ENCODE results near the gene PTPRM. TPM values are rescaled to one million over a fixed set of nuclear protein-coding genes. Genes with fewer than 3 reads are reported as not detected.

Gene PTPRM
- total RNA-seq, 1 donor from 2014 or later: 131 TPM

- no peak overlapping the region for H3K4me3 Mint-ChIP-seq (ENCODE audit: unreplicated experiment)
- no peak for DNase-seq (ENCODE audit: low spot score)
- H3K36me3 Mint-ChIP-seq (ENCODE audit: low read depth): no peaks in the 10 kb centered on the region
- TF ChIP-seq CTCF (IDR thresholded peaks at IDR 0.05): no peak
- peaks cover 18% of the 10 kb centered on the region for H3K4me1 Mint-ChIP-seq (ENCODE audit: low read depth)
- H3K27me3 Mint-ChIP-seq (ENCODE audit: low read depth): no peaks in the 10 kb centered on the region
- H3K9me3 Mint-ChIP-seq (ENCODE audit: low read depth): peaks cover 13% of the 10 kb centered on the region
- no peak overlapping the region for H3K27ac Mint-ChIP-seq (ENCODE audit: unreplicated experiment)
Measured at GRCh38 chr18:7870266-7870665, 303.1 kb downstream of the PTPRM start.

GRCh38 chr18:7870855-7871254, 303.7 kb downstream of the PTPRM start:
- no peaks in the 10 kb centered on the region for H3K36me3 Mint-ChIP-seq (ENCODE audit: low read depth)
- peaks cover 13% of the 10 kb centered on the region for H3K9me3 Mint-ChIP-seq (ENCODE audit: low read depth)
- peaks cover 18% of the 10 kb centered on the region for H3K4me1 Mint-ChIP-seq (ENCODE audit: low read depth)
- H3K27me3 Mint-ChIP-seq (ENCODE audit: low read depth): no peaks in the 10 kb centered on the region
- no peak for DNase-seq (ENCODE audit: low spot score)
- no peak overlapping the region for H3K4me3 Mint-ChIP-seq (ENCODE audit: unreplicated experiment)
- H3K27ac Mint-ChIP-seq (ENCODE audit: unreplicated experiment): no peak overlapping the region
- TF ChIP-seq CTCF (IDR thresholded peaks at IDR 0.05): no peak

GRCh38 chr18:7871560-7872456, 304.7 kb downstream of the PTPRM start:
- no peaks in the 10 kb centered on the region for H3K27me3 Mint-ChIP-seq (ENCODE audit: low read depth)
- no peak for TF ChIP-seq CTCF (IDR thresholded peaks at IDR 0.05)
- peaks cover 11% of the 10 kb centered on the region for H3K9me3 Mint-ChIP-seq (ENCODE audit: low read depth)
- no peak overlapping the region for H3K27ac Mint-ChIP-seq (ENCODE audit: unreplicated experiment)
- H3K4me3 Mint-ChIP-seq (ENCODE audit: unreplicated experiment): no peak overlapping the region
- DNase-seq (ENCODE audit: low spot score): no peak
- H3K4me1 Mint-ChIP-seq (ENCODE audit: low read depth): peaks cover 18% of the 10 kb centered on the region
- H3K36me3 Mint-ChIP-seq (ENCODE audit: low read depth): no peaks in the 10 kb centered on the region

- no peaks in the 10 kb centered on the region for H3K27me3 Mint-ChIP-seq (ENCODE audit: low read depth)
- peak; percentile 59 for TF ChIP-seq CTCF (IDR thresholded peaks at IDR 0.05)
- DNase-seq (ENCODE audit: low spot score): no peak
- peaks cover 5% of the 10 kb centered on the region for H3K9me3 Mint-ChIP-seq (ENCODE audit: low read depth)
- H3K4me3 Mint-ChIP-seq (ENCODE audit: unreplicated experiment): no peak overlapping the region
- H3K27ac Mint-ChIP-seq (ENCODE audit: unreplicated experiment): no peak overlapping the region
- H3K4me1 Mint-ChIP-seq (ENCODE audit: low read depth): peaks cover 19% of the 10 kb centered on the region
- no peaks in the 10 kb centered on the region for H3K36me3 Mint-ChIP-seq (ENCODE audit: low read depth)
Measured at GRCh38 chr18:7872569-7872968, 305.5 kb downstream of the PTPRM start.

GRCh38 chr18:7873316-7873715, 306.2 kb downstream of the PTPRM start:
- H3K4me1 Mint-ChIP-seq (ENCODE audit: low read depth): peaks cover 26% of the 10 kb centered on the region
- H3K27ac Mint-ChIP-seq (ENCODE audit: unreplicated experiment): no peak overlapping the region
- no peak for TF ChIP-seq CTCF (IDR thresholded peaks at IDR 0.05)
- H3K27me3 Mint-ChIP-seq (ENCODE audit: low read depth): no peaks in the 10 kb centered on the region
- no peak for DNase-seq (ENCODE audit: low spot score)
- H3K9me3 Mint-ChIP-seq (ENCODE audit: low read depth): no peaks in the 10 kb centered on the region
- H3K36me3 Mint-ChIP-seq (ENCODE audit: low read depth): no peaks in the 10 kb centered on the region
- no peak overlapping the region for H3K4me3 Mint-ChIP-seq (ENCODE audit: unreplicated experiment)
